ENCODE data around the gene RASGRP2.

Gene RASGRP2

DNA sequence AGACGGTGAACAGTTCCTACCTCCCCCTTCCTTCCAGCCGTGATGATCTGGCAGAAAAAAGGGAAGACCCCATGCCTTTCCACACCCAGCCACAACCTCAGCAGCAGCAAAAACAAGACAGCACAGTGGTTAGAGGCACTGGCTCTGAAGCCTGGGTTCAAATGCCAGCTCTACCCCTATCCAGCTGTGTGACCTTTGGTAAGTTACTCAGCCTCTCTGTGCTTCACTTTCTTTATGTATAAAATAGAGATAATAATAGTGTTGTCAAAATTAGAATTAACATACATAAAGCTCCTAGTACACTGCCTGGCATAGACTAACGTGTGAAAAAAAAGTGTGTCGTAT is 25.2 kb downstream of the RASGRP2 start:
- ATAC-seq, result no peak
- no peak for TF ChIP-seq ZFP30 (CRISPR knock-in tag; IDR thresholded peaks at IDR 0.05)
- TF ChIP-seq PPARA (CRISPR knock-in tag; IDR thresholded peaks at IDR 0.05; ENCODE audit: borderline replicate concordance), result no peak
- TF ChIP-seq ZNF8 (CRISPR knock-in tag; IDR thresholded peaks at IDR 0.05), result no peak
- TF ChIP-seq TOX (CRISPR knock-in tag; IDR thresholded peaks at IDR 0.05; ENCODE audit: borderline replicate concordance), result no peak
- TF ChIP-seq, protein P1, sequence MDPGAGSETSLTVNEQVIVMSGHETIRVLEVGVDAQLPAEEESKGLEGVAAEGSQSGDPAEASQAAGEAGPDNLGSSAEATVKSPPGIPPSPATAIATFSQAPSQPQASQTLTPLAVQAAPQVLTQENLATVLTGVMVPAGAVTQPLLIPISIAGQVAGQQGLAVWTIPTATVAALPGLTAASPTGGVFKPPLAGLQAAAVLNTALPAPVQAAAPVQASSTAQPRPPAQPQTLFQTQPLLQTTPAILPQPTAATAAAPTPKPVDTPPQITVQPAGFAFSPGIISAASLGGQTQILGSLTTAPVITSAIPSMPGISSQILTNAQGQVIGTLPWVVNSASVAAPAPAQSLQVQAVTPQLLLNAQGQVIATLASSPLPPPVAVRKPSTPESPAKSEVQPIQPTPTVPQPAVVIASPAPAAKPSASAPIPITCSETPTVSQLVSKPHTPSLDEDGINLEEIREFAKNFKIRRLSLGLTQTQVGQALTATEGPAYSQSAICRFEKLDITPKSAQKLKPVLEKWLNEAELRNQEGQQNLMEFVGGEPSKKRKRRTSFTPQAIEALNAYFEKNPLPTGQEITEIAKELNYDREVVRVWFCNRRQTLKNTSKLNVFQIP (CRISPR knock-in tag; IDR thresholded peaks at IDR 0.05; ENCODE audit: borderline replicate concordance, low read depth), result no peak
- TF ChIP-seq SNAI2 (CRISPR knock-in tag; IDR thresholded peaks at IDR 0.05), result no peak
- TF ChIP-seq, protein P2, sequence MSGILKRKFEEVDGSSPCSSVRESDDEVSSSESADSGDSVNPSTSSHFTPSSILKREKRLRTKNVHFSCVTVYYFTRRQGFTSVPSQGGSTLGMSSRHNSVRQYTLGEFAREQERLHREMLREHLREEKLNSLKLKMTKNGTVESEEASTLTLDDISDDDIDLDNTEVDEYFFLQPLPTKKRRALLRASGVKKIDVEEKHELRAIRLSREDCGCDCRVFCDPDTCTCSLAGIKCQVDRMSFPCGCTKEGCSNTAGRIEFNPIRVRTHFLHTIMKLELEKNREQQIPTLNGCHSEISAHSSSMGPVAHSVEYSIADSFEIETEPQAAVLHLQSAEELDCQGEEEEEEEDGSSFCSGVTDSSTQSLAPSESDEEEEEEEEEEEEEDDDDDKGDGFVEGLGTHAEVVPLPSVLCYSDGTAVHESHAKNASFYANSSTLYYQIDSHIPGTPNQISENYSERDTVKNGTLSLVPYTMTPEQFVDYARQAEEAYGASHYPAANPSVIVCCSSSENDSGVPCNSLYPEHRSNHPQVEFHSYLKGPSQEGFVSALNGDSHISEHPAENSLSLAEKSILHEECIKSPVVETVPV (CRISPR knock-in tag; IDR thresholded peaks at IDR 0.05), result no peak
- TF ChIP-seq OSR1 (CRISPR knock-in tag; IDR thresholded peaks at IDR 0.05), result no peak
- no peak for TF ChIP-seq CSDC2 (CRISPR knock-in tag; IDR thresholded peaks at IDR 0.05)
- no peak for TF ChIP-seq ZNF565 (CRISPR knock-in tag; conservative IDR thresholded peaks at IDR 0.05; ENCODE audit: low read depth)
- no peak for TF ChIP-seq TCF4 (CRISPR knock-in tag; IDR thresholded peaks at IDR 0.05; ENCODE audit: borderline replicate concordance)
- TF ChIP-seq, protein P3, sequence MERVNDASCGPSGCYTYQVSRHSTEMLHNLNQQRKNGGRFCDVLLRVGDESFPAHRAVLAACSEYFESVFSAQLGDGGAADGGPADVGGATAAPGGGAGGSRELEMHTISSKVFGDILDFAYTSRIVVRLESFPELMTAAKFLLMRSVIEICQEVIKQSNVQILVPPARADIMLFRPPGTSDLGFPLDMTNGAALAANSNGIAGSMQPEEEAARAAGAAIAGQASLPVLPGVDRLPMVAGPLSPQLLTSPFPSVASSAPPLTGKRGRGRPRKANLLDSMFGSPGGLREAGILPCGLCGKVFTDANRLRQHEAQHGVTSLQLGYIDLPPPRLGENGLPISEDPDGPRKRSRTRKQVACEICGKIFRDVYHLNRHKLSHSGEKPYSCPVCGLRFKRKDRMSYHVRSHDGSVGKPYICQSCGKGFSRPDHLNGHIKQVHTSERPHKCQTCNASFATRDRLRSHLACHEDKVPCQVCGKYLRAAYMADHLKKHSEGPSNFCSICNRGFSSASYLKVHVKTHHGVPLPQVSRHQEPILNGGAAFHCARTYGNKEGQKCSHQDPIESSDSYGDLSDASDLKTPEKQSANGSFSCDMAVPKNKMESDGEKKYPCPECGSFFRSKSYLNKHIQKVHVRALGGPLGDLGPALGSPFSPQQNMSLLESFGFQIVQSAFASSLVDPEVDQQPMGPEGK (CRISPR knock-in tag; IDR thresholded peaks at IDR 0.05; ENCODE audit: borderline replicate concordance), result no peak
- no peak for TF ChIP-seq ZNF70 (CRISPR knock-in tag; IDR thresholded peaks at IDR 0.05)

DNA sequence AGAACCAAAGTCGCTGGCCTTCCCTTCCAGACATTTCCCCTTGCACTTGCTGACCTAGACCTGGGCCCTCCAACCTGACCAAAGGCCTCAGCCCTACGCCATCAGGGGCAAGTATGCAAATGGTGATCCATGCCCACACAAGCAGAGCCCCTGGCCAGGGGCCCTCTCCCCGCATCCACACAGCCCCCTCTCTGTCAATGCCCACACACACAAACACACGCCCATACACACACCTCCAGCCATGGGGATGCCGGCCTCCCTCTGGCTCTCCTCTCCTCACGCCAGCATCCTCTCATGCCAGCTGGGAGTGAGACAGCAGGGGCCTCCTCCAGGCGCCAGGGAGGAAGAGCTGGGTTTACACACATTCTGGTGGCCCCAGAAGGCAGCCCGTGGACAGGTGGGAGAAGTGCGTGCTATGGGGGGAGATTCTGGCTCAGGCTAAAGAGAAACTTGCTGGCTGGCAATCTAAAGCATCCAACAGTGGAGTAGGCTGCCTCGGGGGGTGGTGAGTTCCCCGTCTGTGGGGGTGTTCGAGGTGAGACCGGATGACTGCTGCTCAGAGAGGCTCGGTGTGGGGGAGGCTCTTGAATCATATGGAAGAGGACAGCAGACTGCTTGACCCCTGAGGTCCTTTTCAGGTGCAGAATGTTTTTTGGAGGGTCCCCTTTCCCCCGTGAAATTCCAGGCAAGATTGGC is 25.7 kb downstream of the RASGRP2 start:
- ATAC-seq, result no peak
- TF ChIP-seq PPARA (CRISPR knock-in tag; IDR thresholded peaks at IDR 0.05; ENCODE audit: borderline replicate concordance), result no peak
- no peak for TF ChIP-seq CSDC2 (CRISPR knock-in tag; IDR thresholded peaks at IDR 0.05)
- TF ChIP-seq GLIS3 (CRISPR knock-in tag; IDR thresholded peaks at IDR 0.05), result no peak
- TF ChIP-seq, protein P3 (CRISPR knock-in tag; IDR thresholded peaks at IDR 0.05; ENCODE audit: borderline replicate concordance), result no peak
- no peak for TF ChIP-seq ZFP3 (CRISPR knock-in tag; IDR thresholded peaks at IDR 0.05)
- TF ChIP-seq ARNTL (CRISPR knock-in tag; IDR thresholded peaks at IDR 0.05; ENCODE audit: borderline replicate concordance, low read depth), result no peak
- no peak for TF ChIP-seq OSR1 (CRISPR knock-in tag; IDR thresholded peaks at IDR 0.05)
- TF ChIP-seq, protein P1 (CRISPR knock-in tag; IDR thresholded peaks at IDR 0.05; ENCODE audit: borderline replicate concordance, low read depth), result no peak
- TF ChIP-seq RARB (CRISPR knock-in tag; IDR thresholded peaks at IDR 0.05), result no peak
- no peak for TF ChIP-seq ZC3H10 (CRISPR knock-in tag; IDR thresholded peaks at IDR 0.05)
- no peak for TF ChIP-seq ISL1 (CRISPR knock-in tag; IDR thresholded peaks at IDR 0.05)
- TF ChIP-seq BACH2 (CRISPR knock-in tag; IDR thresholded peaks at IDR 0.05; ENCODE audit: borderline replicate concordance), result no peak
- no peak for TF ChIP-seq ZFP30 (CRISPR knock-in tag; IDR thresholded peaks at IDR 0.05)
- TF ChIP-seq TOX (CRISPR knock-in tag; IDR thresholded peaks at IDR 0.05; ENCODE audit: borderline replicate concordance), result no peak
- TF ChIP-seq, protein P4, sequence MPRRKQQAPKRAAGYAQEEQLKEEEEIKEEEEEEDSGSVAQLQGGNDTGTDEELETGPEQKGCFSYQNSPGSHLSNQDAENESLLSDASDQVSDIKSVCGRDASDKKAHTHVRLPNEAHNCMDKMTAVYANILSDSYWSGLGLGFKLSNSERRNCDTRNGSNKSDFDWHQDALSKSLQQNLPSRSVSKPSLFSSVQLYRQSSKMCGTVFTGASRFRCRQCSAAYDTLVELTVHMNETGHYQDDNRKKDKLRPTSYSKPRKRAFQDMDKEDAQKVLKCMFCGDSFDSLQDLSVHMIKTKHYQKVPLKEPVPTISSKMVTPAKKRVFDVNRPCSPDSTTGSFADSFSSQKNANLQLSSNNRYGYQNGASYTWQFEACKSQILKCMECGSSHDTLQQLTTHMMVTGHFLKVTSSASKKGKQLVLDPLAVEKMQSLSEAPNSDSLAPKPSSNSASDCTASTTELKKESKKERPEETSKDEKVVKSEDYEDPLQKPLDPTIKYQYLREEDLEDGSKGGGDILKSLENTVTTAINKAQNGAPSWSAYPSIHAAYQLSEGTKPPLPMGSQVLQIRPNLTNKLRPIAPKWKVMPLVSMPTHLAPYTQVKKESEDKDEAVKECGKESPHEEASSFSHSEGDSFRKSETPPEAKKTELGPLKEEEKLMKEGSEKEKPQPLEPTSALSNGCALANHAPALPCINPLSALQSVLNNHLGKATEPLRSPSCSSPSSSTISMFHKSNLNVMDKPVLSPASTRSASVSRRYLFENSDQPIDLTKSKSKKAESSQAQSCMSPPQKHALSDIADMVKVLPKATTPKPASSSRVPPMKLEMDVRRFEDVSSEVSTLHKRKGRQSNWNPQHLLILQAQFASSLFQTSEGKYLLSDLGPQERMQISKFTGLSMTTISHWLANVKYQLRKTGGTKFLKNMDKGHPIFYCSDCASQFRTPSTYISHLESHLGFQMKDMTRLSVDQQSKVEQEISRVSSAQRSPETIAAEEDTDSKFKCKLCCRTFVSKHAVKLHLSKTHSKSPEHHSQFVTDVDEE (CRISPR knock-in tag; IDR thresholded peaks at IDR 0.05), result no peak
- no peak for TF ChIP-seq ZNF8 (CRISPR knock-in tag; IDR thresholded peaks at IDR 0.05)
- no peak for TF ChIP-seq SNAI2 (CRISPR knock-in tag; IDR thresholded peaks at IDR 0.05)
- TF ChIP-seq, protein P5, sequence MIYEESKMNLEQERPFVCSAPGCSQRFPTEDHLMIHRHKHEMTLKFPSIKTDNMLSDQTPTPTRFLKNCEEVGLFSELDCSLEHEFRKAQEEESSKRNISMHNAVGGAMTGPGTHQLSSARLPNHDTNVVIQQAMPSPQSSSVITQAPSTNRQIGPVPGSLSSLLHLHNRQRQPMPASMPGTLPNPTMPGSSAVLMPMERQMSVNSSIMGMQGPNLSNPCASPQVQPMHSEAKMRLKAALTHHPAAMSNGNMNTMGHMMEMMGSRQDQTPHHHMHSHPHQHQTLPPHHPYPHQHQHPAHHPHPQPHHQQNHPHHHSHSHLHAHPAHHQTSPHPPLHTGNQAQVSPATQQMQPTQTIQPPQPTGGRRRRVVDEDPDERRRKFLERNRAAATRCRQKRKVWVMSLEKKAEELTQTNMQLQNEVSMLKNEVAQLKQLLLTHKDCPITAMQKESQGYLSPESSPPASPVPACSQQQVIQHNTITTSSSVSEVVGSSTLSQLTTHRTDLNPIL (CRISPR knock-in tag; IDR thresholded peaks at IDR 0.05; ENCODE audit: low read depth), result no peak

Data from SK-N-SH treated with all-trans-retinoic acid at 6 μM for 48 hours (cell line).